ENCODE measurements around the gene KDELR1. TPM values are rescaled to one million over a fixed set of nuclear protein-coding genes. Genes with fewer than 3 reads are reported as not detected.

Gene KDELR1
- total and polyA plus RNA-seq, 9 of the 15 experiments (the other 6 are each of a cell fraction or from before 2014, with no cell fraction given) = 6.1 to 165 (median 58.5) TPM

- TF ChIP-seq ZNF436 (CRISPR knock-in tag; IDR thresholded peaks at IDR 0.05) = no peak
- no peak for TF ChIP-seq RFX7 (CRISPR knock-in tag; IDR thresholded peaks at IDR 0.05)
- no peak for TF ChIP-seq ZBTB49 (CRISPR knock-in tag; IDR thresholded peaks at IDR 0.05; ENCODE audit: borderline replicate concordance)
- 0 out of 2 replicates have a peak, but pooled peaks have one; percentile 29 for TF ChIP-seq PKNOX1 (IDR thresholded peaks at IDR 0.05)
- TF ChIP-seq MLX (CRISPR knock-in tag; conservative IDR thresholded peaks at IDR 0.05) = no peak
- peak; percentile 52; the same call in 1 of the 2 replicates for TF ChIP-seq DIDO1 (tag; IDR thresholded peaks at IDR 0.05; ENCODE audit: low read depth)
- no peak for TF ChIP-seq RNF219 (CRISPR knock-in tag; IDR thresholded peaks at IDR 0.05)
- no peak for TF ChIP-seq DEAF1 (CRISPR knock-in tag; IDR thresholded peaks at IDR 0.05)
- TF ChIP-seq HNRNPL (IDR thresholded peaks at IDR 0.05; ENCODE audit: low read depth, low read length) = no peak
- TF ChIP-seq TEAD4 (IDR thresholded peaks at IDR 0.05; ENCODE audit: low read length) = 0 out of 2 replicates have a peak, but pooled peaks have one; percentile 9
- TF ChIP-seq TEAD4 (CRISPR knock-in tag; IDR thresholded peaks at IDR 0.05; ENCODE audit: borderline replicate concordance) = no peak
- TF ChIP-seq NCOA2 (IDR thresholded peaks at IDR 0.05; ENCODE audit: partially characterized antibody in 2 of 2) = no peak
- TF ChIP-seq GTF3C2 (IDR thresholded peaks at IDR 0.05; ENCODE audit: borderline replicate concordance, extremely low read depth, insufficient read length) = no peak
These were observed 6.1 kb upstream of the KDELR1 start (continued) for GRCh38 chr19:48397263-48398101.

Data from K562 (cell line).